ENCODE measurements around the gene VSNL1.

The VSNL1 gene

DNA sequence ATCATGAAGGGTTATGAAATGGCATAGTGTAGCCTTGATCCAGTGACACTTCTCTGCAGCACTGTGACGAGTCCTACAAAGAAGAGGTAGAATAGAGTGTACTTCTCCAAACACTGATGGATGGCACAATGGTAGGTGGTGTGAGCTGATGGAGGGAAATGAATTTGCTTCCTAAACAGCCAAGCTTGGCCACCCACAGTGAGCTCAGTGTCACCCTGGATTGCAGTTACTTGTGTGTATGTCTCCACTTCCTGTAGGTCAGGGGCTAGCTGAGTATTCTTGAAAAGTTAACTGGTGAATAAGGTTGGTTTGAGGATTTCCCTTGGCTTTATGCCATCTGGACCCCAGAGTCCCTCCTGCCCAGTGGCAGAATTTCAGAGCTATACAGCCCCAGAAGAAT lies 75.9 kb downstream of the VSNL1 start:
- no peak for DNase-seq

DNA sequence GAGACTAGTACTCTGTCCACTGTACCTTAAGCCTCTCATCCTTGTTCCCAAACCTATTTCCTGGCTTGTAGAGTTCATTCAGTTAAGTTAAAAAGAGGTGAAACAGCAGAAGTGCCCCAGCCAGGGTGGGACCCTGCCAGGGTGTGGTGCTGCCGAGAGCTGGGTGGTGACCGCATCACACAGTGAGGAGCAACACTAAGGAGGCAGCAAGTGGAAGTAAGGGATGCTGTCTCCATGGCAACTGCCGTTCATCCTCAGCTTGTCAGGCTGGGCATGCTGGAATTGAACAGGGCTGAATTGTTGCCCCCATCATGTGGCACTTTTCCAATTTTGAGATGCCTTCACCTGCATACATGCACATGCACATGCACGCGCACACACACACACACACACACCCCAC lies 77.0 kb downstream of the VSNL1 start:
- DNase-seq = no peak

DNA sequence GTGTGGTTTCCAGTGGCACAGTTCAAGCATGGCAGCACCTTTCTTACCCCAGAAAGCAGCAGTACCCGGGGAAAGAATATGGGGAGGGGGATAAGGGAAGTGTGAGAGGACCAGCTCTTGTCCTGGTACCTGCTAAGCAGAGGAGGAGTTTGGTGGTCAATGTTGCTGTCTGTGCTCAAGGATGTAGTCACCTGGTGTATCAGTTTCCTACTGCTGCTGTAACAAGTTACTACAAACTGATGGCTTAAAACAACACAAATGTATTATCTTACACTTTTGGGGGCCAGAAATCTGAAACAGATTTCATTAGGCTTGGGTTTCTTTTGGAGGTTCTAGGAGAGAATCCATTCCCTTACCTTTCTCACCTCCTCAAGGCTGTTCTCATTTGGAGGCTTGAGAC lies 77.5 kb downstream of the VSNL1 start:
- no peak for DNase-seq

- no peak for DNase-seq
Observed at GRCh38 chr2:17620280-17620679, 79.8 kb downstream of the VSNL1 start.

DNA sequence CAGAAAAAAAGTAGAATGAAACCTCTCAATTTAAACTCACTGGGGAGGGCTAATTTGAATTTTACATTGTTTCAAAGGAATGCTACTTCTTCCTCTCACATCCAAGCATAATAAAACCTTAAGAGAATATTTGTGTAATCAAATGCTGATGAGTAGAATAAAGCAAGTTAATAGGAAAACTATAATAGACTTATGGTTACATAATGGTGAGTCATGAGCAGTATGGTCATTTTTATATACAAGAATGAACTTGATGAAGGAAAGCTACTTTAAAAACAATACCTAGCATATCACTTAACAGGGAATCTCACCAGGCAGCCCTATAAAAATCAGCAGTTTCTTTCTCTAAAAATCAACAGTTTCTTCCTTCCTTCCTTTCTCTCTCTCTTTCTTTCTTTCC lies 80.3 kb downstream of the VSNL1 start:
- no peak for DNase-seq

DNA sequence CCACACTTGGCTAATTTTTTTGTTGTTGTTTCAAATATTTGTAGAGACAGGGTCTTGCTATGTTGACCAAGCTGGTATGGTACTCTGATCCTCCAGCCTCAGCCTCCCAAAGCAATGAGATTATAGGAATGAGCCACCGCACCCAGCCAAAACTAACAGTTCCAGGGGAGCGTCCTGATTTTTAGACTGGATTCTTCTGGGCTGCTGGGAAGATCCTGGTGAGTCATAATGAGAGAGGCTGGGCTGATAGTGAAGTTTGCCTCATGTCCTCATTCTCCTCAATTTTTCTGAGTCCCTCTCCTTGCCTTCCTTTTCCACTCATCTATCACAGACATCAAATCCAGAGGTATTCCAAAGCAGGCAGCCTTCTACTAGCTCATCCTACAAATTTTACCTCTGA lies 81.3 kb downstream of the VSNL1 start:
- no peak for DNase-seq

GRCh38 chr2:17625446-17625845 lies 85.0 kb downstream of the VSNL1 start:
- no peak for DNase-seq

DNA sequence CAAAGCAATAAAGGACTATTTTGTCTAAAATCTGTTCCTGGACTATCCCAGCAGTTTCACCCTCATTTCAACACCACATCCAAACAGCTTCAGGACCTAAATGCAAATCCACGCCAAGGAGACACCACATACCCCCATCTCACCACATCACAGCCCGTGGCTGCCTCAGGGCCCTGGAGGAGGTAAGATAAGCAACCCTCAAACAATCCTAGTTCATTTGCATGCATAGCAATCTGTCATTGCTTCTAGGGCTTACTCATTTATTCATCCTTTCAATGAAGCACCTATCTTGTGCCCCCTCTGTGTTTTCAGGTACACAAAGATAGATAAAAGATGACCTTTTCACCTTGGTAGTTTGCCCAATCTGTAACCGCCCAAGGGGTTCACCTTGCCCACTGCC lies 86.5 kb downstream of the VSNL1 start:
- DNase-seq = no peak

- no peak for DNase-seq
Observed at GRCh38 chr2:17627434-17627833, 86.9 kb downstream of the VSNL1 start.

GRCh38 chr2:17628349-17629261 lies 88.1 kb downstream of the VSNL1 start:
- DNase-seq = no peak

DNA sequence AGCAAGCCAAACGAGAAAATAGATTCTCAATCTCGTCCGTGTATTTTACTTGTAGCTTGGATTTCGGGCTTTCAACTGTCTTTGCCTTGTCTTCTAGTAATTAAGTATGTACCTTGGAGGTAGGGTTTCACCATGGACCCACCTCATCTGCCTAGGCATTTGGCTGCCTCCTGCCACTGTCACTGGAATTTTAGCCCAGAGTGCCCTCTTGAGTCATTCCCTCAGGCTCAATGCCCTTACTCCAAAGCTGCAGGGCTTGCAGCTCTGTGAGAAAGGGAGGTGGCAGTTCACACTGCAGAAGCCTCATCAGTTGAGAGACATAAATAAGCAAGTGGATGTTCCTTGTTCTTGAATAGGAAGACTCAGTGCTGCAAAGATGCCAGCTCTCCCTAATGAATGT lies 89.6 kb downstream of the VSNL1 start:
- DNase-seq = no peak

DNA sequence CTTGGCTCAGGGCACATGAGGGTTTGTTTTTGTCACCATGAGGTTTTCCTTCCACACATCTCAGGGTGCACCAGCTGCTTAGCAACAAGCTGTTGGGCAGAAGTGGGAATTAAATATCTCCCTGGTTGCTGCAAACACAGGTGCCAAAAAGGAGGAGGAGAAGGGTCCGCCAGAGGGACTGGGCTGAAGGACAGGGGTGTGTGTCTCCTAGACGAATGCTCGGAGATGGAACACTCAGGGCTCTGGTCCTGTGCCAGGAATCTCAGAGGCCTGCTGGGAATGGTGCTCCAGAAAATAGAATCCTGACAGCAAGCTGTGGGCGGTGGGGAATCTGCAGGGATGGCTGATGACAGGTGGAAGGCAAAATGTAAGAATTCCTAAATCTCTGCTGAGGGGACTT lies 94.5 kb downstream of the VSNL1 start:
- DNase-seq = no peak

- DNase-seq = no peak
Observed at GRCh38 chr2:17636257-17636656, 95.8 kb downstream of the VSNL1 start.

DNA sequence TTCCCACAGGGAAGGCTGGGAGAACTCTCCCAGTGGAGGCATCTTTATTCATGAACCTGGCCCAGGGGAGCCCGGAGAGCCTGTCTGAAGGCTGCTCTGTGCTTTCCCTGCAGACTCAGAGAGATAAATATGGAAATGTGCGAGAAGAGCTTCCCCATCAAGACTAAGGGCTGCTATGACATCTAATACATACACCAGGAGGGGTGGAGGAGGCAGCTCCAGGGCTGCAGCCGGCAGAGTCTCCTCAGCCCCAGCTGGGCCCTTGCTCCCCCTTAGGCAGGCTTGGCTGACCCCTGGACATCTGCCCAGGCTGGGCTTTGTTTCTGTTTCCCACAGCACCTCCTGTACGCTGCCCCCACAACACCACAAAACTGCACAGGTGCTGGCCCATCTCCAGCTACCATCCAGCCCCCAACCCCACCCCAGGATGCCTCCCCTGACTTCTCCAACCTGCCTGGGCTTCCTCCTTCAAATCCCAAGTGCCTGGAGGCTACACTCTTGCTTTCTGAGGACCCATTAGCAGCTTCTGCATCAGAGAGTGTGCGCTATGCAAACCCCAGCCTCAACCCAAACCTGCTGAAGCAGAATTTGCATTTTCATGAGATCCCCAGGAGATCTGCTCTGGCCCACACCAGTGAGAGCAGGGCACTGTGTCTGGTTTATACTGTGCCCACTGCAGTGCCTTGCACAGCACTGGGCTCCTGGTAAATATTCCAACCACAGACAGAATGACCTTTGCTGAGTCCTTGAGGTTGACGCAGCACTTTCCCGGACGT lies 96.8 kb downstream of the VSNL1 start:
- no peak for DNase-seq

- no peak for DNase-seq
Observed at GRCh38 chr2:17638196-17638743, 97.8 kb downstream of the VSNL1 start.

DNA sequence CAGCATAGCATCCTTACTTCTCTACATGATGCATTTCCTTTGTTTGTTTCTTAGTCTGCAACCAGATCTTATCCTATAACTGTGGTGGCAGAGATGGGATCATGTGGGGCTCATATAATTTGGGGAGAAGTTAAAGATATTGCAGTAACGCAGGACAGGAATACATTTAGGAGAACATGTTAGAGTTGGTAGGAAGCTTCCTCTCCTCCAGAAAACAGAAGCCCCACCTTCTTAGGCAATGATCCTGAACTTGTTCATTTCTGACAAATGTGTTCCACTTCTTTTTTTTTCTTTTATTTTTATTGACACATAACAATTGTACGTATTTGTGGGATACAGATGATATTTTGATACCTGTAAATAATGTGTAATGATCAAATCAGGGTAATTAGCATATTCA lies 99.9 kb downstream of the VSNL1 start:
- DNase-seq = no peak

DNA sequence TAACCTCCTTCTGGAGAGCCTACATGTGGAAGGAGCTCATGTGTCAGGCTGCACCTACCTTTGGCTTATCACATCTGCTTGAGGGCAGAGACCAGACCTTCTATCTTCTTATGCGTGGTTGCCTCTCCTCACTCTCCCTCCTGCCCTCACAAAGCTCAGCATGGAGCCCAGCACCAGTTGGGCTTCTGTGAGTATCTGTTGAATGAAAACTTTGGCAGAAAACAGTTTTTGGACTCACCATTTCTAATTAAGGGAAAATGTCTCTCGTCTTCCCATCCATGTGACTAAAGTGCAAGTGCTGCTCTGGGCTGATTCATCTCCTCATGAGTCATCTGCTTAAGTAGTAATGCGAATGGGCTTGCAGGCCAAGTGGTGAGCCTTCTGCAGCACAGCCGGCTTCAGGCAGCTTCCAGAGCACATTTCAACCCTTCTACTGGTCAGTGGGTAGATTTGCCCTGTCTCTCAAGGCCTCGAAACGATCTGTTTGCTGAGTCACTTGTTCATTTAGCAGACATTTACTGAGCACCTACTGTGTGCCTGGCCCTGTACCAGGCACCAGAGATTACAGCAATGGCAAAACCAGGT lies 102.6 kb downstream of the VSNL1 start:
- peak; percentile 4 for DNase-seq

DNA sequence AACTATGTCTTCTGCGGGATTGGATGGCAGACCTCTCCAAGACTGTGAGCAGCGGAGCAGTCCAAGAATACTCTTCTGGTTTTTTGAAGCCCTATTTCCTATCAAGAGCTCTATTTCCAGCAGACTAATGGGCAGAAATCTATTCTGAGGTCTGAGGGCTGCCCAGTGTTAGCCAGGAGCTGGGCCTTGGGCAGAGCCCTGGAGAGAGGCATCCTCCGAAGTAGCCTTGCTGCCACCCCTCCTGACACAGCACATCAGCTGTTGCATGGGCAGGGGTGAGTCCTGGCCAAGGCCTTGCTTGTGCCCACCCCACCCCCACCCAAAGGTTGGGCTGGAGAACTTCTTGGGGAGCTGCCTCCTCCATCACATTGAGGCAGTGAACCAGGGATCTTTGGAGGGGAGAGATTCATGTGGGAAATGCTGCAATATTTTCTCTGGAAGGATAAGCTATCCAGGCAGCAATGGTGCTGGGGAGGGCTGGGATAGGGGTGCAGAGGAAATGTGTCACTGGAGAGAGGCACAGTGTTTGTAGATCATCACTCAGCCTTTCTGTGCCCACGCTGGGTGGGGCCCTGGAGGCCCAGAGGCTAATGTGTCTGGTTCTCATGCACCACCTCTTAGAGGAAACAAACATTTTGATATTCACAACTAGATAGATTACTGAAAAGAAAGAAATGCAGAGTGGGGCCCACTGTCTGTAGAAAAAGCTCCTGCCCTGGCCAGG lies 104.7 kb downstream of the VSNL1 start:
- DNase-seq = no peak

- peak; percentile 34 for DNase-seq
Observed at GRCh38 chr2:17646081-17646554, 105.6 kb downstream of the VSNL1 start.

- no peak for DNase-seq
Observed at GRCh38 chr2:17646838-17647701, 106.6 kb downstream of the VSNL1 start.

- peak; percentile 40 for DNase-seq
Observed at GRCh38 chr2:17648581-17648980, 108.1 kb downstream of the VSNL1 start.

- no peak for DNase-seq
Observed at GRCh38 chr2:17649026-17649425, 108.5 kb downstream of the VSNL1 start.

Measured in GDM1 (cell line).